HG03159 (cell line): ENCODE measurements around the gene FOXC1.

ENCODE experiments used
- ATAC-seq: cut with Tn5 transposase; IDR thresholded peaks from one replicate; pipeline ENCODE4 v1.9.1; 2021; ENCODE audit warnings: mild to moderate bottlenecking, moderate library complexity; ENCODE audit not compliant: unreplicated experiment

FOXC1 gene

DNA sequence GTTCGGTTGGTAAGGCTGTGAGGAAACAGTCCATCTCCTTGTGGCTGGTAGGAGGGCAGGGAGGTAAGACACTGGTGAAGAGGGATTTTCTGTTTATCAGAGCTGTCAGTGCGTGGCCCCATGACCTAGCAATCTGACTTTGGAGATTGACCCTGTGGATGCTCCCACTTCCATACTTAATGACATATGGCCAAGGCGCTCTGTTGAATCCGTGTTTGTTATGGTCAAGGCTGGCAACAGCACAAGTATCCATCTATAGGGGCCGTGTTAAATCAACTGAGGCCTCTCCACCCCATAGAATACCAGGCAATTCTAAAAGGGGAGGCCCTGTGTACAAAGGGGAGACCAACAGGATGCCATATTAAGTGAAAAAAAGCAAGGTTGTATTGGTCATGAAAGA lies 25.6 kb upstream of the FOXC1 start:
- ATAC-seq: no peak

DNA sequence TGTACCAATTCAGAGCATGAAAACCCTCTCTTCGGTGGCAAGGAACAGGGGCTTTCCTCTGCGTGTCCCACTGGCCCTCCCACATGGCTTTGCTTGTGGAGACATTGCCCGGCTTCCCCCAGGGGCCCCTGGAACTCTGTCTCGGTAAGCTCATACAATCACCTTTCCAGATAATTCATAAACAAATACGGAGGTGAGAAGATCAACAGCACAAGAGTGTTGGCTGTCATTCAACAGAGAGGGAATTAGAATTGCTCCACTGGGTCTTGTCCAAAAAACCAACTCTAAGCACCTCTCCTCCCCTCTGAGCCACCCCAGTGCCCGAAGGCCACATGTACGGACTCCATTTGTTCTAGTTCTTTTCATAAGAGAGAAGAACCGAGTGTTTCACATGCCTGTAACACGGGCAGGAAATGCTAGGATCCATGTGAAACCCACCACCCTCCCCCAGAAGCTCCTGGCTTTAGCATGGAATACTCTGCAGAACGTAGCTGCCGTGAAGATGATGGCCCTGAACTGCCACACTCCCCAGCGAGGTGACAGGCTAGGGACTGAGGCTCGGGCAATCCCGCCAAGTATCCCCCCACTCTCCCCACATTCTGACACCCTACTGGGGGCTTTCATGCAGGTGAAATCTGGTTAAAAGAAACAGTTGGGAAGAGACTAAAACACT lies 24.6 kb upstream of the FOXC1 start:
- ATAC-seq: no peak

DNA sequence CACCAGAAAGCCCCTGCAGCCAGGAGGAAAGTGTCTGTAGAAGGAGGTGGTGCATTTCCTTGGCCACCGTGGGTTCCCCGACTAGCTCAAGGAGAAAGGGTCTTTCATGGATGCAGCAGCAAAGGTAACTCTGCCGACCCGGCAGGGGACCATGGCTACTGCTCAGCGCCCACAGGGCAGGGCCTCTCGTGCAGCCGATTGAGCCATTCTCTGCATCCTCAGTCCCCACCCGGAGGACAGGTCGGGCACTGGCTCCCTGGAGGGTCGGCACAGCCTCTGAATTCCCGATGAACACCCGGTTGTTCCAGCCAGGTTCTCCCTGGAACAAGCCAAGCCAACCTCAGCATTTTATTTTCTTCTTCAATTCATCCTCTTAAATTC lies 24.1 kb upstream of the FOXC1 start:
- no peak for ATAC-seq

DNA sequence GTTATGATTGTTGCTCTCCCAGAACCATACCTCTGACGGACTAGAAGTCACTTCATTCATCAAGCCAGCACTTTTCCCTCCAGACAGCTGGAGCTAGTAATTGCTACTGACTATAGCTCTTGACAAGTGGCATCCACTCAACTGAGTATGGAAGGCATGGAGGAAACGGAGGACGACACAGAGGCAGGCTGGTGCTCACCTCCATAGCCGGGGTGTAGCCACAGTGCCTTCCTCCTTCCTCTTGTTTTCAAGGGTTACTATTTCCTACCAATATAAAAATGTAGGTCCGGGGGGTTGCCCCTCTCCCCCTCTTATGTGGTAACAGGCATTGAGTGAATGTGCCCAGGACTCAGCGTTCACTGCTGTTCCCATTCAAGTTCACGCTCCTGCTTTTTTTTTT lies 23.5 kb upstream of the FOXC1 start:
- no peak for ATAC-seq

DNA sequence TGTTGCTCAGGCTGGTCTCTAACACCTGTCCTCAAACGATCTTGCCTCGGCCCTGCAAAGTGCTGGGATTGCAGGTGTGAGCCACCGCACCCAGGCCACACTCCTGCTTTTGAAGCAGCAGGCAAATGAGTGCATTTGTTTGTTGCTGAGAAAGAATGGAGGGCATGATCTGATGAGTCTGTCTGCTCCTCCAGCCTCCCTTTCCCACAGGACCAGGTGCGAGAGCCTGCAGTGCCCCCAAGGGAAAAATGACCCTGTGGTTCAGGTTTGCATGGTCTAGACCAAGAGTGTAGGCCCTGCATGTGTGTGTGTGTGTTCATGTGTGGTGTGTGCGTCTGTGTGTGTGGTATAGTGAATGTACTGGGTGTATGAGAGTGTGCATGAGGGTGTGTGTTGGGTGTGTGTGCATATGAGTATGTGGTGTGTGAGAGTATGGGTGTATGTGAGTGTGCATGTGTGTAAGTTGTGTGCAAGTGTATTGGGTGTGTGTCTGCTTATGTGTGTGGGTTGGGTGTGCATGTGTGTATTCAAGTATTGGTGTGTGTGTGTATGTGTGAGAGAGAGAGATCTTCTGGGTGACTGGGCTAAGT lies 22.8 kb upstream of the FOXC1 start:
- no peak for ATAC-seq

DNA sequence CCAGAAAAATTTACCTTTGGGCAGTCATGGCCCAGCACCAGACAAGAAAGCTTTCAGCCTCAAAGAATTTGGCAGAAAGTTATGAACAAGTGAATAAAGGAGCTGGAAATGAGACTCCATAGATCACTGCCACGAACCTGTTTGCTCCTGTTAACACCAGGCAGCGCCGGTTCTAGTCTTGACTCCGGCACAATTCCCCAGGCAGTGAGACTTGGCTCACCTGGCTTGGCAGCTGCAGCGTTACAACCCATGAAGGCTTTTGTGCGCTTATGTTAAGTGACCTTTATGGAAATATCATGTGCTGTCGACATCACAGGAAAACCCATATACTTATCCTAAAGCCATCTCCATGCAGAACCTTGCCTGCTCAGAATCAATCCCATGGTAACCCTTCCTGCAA lies 22.2 kb upstream of the FOXC1 start:
- ATAC-seq: no peak

DNA sequence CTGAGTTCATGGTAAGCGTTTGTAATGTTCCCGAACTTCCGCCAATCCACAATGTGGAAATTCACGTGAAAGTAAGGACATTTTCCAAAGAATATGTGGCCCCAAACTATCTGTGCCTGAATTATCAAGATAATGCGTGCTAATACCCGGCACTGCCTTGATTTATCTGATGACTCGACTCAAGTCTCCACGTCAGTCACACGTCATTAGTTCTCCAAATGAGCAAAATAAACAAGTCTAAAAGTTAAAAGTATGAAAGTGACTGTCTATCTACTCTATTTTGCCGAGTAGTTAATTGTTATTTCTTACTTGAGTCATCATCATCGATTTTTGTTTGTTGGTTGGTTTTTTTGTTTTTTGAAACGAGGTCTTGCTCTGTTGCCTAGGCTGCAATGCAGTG lies 21.7 kb upstream of the FOXC1 start:
- no peak for ATAC-seq

DNA sequence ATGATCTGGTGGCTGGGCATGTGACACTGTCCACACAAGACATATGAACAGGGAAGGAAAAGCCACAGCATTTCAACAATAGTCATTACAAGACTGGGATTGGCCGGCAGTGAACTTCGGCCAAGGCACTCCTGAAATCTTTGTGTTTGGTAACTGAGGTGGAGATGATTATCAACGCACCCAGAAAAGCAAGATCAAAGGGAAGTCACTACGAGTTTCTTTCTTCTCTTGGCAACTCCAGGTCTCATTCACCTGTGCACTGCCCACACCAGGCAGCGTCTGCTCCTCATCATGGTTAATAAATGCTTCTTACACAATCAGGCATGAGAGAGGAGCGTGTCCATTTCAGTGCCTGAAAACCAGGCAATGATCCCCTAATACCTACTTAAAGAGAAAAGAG lies 20.5 kb upstream of the FOXC1 start:
- no peak for ATAC-seq

DNA sequence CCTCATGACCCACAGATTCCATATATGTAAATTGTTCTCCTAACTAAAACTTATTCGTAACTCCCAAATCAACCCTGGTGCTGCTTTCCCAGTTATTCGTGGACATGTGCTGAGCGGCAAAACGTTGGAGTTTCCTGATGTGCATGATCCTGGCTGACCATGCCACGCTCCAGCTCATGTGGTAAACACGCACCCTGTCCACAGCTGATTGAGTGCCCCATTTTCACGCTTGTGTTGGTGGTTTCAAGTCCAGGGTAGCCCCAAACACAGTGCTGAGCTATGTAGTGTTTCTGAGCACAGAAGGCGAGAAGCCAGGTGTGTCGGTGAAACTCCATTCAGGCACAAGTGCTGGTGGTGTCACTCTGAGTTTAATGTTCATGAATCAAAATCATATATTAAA lies 19.1 kb upstream of the FOXC1 start:
- ATAC-seq: no peak

DNA sequence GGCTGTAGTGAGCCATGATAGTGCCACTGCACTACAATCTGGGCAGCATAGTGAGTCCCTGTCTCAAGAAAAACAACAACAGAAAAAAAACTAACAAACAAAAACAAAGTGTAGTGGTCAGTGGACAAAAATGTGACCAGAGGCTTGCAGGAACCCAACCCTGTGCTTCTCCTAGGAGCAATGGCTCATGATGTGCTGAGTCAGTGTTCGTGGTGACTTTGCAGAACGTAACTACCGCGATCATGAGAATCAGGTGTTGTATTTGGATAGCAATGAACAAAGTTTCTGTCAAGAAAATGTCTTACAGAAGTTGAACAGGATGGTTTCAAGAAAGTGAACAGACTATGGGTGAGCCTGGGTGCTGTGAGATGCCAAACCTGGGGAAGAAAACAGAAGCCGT lies 18.5 kb upstream of the FOXC1 start:
- no peak for ATAC-seq

DNA sequence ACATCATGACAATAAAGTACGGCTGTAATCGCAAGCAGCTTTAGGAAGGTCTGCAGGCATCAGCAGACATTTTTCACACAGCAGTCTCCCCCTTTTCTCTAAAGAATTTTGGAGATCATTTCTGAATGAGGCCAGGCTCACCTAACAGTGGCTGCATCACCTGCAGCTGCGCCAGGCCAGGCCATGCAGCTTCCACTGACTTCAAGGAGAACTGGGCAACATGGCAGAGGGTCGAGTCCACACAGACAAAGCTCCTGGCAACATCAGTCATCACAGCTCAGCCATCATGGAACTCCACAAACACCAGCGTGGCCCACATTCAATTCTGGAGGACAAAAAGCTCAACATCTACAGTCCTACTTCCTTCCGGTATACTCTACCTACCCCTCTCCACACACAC lies 17.8 kb upstream of the FOXC1 start:
- no peak for ATAC-seq

DNA sequence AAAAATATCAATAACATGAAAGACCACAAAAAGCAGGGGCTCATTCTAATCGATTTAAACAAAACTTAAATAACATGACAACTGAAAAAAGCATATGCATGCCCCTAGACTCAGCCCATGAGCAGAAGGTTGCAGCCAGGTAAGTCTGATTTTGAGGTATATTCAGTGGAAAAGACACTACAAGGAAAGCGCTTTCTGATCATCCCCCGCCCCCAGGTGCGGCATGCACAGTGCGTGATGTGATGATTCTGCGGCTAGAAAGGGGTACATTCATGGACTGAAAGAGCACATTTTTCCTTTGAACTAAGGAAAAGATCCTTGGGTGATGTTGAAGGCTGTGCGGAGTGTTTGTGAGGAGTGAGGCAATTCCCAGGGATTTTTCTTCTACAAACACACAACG lies 16.9 kb upstream of the FOXC1 start:
- no peak for ATAC-seq

DNA sequence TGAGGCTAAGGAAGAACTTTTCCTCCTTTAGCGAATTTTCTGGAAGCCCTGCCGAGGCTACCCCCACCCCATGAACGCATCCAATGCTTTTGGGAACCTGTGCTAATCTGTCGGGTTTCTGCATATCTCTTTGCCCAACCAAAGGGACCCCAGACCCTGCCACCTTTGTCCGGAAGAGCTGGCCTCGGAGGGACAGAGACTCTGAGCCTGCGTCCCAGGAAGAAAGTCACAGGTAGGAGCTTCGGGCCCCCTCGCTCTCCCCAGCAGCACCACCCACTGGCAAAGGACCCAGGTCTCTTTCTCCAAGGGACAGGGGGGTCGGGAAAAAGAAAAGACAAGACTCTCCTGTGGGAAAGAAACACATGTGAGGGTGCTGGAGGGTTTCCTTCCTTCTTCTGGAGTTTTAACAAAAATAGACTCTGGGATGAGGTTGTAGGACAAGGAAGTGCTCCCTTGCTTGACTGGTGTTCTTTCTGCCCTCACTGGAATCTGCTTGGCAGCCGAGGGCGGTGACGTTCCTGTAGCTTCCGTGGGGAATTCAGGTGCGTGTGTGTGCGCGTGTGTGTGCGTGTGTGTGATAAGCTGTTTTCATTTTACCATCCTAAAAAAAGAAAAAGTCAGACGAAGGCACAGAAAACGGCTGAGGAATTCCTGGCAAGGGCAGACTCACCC lies 16.3 kb upstream of the FOXC1 start:
- no peak for ATAC-seq

DNA sequence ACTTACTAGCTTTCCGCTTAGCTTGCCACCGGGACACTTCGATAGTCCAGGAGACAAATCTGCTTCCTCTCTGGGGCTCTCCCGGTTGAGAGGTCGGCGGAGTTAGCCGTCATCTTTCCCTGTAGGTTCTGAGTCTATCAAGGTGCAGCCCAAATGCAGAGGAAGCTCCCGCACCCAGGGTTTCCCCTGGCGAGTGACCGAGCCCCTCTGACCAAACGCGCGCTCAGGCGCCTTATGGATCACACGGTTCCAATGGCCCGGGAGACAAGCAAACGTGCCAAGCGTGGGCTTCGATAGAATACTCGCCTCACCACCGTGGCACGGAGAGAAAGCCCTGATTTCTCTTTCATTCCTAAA lies 15.8 kb upstream of the FOXC1 start:
- no peak for ATAC-seq

DNA sequence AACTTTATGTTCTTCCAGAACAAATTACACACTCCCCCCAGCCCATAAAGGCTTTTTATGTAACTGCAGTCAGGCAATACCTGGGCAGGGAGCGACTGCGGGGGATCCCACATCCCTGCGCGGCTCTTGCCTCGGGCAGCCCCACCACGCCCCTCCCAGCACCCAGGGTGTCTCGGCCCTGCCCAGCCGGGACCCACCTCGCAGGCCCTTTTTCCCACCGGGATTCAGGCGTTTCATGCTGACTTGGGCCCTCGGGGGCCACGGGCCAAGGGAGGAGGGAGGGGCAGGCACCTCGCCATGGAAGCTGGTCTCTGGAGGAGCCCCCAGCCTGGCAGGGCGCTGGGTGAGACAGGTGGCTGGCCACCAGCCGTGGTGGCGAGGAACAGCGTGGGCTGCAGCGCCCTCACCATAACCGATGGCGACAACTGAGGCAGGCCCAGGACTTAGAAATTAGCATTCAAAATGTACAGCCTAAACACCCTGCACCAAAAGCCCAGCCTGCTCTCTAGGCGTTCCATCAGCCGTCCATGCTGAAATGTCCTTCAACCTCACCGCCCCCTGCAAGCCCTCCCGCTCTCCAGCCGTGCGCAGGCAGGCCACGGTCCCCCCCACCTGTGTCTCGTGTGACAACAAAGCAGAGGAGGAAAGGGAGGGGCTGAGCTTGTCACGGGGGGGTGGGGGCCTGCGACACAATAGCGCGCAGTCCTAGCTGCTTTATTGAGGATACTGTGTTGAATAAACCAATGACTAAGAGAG lies 15.1 kb upstream of the FOXC1 start:
- ATAC-seq: no peak

DNA sequence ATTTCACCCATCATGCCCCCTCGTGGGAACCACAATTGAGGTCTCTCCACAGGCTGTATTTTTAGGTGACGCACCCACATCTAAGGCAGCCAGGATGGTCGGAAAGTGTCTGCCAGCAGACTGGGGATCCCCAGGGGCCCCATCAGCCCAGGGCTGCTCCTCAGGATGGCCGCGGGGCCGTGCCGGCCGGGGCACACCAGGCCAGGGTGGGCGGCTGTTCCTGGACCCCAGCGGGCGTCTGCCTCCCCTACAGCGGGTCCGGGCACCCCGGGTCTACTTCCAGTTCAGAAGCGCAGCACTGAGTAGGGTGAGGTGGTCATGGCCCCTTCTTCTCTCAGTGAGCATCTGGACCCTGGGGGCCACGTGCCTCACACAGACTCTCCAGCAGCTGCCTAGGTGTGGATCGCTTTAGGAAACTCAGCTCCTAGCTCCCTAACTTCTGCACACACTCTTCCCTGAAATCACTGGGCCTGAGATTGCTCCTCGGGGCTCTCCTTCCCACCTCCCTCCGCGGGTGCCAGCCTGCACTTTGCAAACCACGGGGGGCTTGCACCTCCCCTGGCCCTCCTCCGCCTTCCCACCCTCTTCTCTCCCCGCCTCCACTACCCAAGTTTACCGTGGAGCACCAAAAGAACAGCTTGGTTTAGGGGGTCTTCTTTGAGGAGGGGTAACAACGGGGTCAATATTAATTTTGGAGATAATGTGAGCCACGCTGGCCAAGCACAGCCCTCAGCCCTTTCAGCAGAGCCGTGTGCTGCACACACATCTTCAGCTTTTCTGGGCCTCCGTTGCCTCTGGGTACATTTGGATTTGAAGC lies 14.2 kb upstream of the FOXC1 start:
- no peak for ATAC-seq

DNA sequence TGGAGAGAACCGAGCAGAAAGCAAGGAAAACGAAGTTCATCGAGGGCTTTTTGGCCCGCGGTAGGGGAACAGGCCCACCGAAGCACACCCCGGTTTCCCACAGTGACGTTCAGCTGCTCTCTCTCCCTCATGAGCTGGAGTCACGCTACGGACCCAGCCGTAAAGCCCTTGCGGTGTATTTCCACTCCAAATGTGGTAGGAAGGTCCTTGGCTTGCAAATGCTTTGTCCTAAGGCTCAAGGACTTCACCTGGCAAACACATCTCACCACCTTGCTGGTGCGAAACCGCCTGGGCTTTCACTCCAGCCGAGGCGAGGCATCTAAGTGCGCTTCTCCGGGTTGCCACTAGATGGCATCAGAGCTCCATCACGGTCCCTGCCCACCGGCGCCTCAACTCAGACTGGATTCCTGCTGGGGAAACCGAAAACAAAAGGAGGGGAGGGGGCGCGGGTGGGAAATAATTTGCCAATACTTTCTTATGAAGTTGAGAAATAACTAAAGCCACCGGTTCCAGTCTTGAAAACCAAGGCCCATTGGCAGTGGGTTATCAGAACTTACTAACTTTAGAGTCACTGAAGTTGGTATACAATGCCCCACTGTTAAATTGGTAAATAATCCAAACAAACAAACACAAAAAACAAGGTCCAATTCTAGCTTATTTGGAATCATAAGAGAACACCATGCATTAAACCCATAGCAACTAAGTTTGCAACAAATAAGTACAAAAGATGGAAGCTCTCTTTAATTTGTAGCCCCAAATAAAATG lies 13.4 kb upstream of the FOXC1 start:
- ATAC-seq: peak; percentile 73

DNA sequence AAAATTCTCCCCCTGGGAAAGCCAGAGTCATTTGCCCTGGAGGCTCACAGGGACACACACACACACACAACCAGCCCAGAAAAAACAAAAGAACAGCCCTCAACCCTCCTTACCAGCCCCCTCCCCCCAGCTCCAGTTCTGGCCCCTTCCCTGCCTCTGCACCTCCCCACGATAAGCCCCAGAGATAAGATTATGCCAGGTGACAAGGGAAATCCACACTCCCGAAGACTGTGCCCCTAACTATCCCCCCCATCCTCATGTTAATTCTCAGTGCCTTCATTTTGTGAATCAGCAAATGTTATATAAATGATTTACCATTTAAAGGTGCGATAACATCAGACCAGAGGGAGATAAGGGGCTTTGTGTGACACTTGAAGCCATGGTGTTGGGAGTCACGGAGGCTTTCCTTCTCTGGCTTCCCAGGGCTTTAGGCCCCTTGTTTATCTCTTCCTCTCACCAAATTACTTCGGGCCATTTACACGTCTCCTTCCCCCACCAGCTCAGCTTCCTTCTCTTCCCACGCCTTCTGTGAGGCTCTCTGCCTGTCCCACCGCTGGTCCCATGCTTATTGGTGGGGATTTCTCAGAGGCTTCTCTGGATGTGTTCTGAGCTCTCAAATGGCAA lies 12.5 kb upstream of the FOXC1 start:
- ATAC-seq: no peak

DNA sequence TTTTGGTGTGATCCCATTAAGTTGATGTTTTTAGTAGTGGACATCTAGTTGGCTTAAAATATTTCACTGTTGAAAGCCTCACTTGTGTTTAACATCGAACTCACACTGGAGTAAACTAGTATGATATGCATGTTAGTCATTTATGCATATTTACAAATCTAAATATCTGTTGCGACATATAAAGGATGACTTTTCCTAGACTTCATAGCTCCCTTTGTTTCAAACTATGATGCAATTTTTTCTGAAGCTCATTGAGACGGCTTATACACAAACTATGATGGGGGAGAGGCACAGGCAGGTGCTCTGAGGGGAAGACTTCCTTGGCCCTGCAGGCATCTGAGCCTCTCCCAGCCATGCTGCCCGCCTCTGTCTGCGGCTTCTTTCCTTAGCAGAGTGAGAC lies 11.8 kb upstream of the FOXC1 start:
- no peak for ATAC-seq

DNA sequence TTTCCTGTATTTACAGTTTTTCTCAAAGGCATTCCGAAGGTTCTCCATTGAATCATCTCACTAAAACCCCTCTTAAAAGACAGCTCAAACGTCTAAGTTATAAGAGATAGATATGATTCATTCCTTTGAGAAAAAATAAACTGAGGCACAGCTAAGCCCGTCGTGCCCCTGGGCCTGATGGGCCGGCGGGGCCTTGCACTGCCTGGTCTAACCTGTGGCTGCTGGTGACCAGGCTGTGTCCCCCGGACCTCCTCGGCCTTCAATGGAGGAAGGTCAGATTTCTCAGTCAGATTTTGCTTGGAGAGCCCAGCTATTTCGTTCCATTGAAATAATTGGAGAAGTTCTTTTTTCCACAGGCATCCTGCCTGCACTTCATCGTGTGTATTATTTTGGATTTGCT lies 11.3 kb upstream of the FOXC1 start:
- ATAC-seq: no peak
